Activated CD8-positive, alpha-beta memory T cell treated with anti-CD3 and anti-CD28 coated beads, Interleukin-2, amount 10 ng/mL, durations not matched to agents 7 days and 5 days (primary cell): ENCODE data around the gene GABARAPL2. TPM values are rescaled to one million over a fixed set of nuclear protein-coding genes. Genes with fewer than 3 reads are reported as not detected.
"Not testable (repeated sequence)": the region's sequence is repeated elsewhere in the genome, so short reads cannot be mapped to it uniquely, and the experiment has no call there.

Experiments used
- ATAC-seq: fragments of 150-1000 bp; cut with Tn5 transposase; one replicate; pipeline ENCODE4 v1.10.0; 2021; ENCODE audit warnings: moderate library complexity
- CTCF ChIA-PET: fragments of 350-600 bp; sonication (Branson Sonifier 250); formaldehyde crosslinking; loops from one replicate; lab custom pipeline; 2021; ENCODE audit warnings: antibody characterized with exemption; lab: Charles Lee
- DNase-seq: peaks from one replicate; pipeline ENCODE4 v3.0.0-alpha.2; 2020
- H3K27ac Mint-ChIP-seq: one replicate; pipeline ENCODE4 v1.8.0; 2021; ENCODE audit warnings: mild to moderate bottlenecking, mixed read lengths
- H3K27me3 Mint-ChIP-seq: one replicate; pipeline ENCODE4 v1.8.0; 2021; ENCODE audit warnings: mixed read lengths
- H3K36me3 Mint-ChIP-seq: one replicate; pipeline ENCODE4 v1.8.0; 2021; ENCODE audit warnings: mild to moderate bottlenecking, mixed read lengths
- H3K4me1 Mint-ChIP-seq: one replicate; pipeline ENCODE4 v1.8.0; 2021; ENCODE audit warnings: mixed read lengths
- H3K4me3 Mint-ChIP-seq: one replicate; pipeline ENCODE4 v1.8.0; 2021; ENCODE audit warnings: mild to moderate bottlenecking, moderate library complexity, mixed read lengths
- H3K9me3 Mint-ChIP-seq: one replicate; pipeline ENCODE4 v1.8.0; 2022; ENCODE audit warnings: low read depth, mixed read lengths
- total RNA-seq, 2 experiments: library from RNA; stranded (reverse); gene quantifications; one replicate each; pipeline ENCODE4 v1.2.3, GENCODE V29; 2021

GABARAPL2 gene
- total RNA-seq, 2 experiments from 2014 or later, result 59.9 to 70.8 TPM

DNA sequence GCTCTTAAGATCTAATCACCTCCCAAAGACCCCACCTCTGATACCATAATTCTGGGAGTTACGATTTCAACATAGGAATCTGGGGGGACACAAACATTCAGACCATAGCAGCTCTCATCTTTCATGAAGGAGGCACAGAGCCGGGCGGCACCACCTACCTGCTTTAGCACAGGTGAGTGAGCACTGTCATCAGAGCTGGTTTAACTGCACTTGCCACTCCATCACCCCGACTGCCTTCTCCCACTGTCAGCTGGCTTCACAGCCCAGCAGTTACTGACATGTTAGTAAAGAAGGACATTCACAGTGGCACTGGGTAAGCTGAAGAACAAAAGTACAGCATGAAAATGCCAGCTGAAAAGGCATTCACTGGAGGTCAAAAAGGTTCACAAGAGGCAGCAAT is 22.5 kb downstream of the GABARAPL2 start:
- CTCF ChIA-PET, result no interaction called here
- no peak for DNase-seq

DNA sequence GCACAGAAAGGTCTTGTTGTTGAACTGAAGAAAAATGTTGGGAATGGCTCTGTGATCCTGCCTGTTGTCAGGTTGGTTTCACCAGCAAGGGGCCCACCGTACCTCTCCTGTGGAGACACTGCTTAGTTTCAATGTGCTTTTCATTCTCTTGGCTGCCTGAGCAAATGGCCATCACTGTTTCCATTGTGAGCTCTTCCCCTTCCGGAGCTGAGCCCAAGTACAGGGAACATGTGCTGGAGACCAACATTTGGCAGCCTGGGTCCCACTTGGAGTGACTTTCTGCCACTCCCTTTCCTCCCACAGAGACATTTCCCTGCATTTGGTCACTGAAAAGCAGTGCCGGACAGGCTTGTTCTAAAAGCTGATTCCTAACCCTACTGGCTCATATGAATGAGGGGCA is 23.1 kb downstream of the GABARAPL2 start:
- CTCF ChIA-PET, result no interaction called here
- no peaks in the 10 kb centered on the region for H3K27me3 Mint-ChIP-seq
- no peak for ATAC-seq
- peaks cover 1% of the 10 kb centered on the region for H3K36me3 Mint-ChIP-seq
- no peaks in the 10 kb centered on the region for H3K9me3 Mint-ChIP-seq
- no peak overlapping the region for H3K27ac Mint-ChIP-seq
- H3K4me3 Mint-ChIP-seq, result no peak overlapping the region
- DNase-seq, result no peak
- peaks cover 11% of the 10 kb centered on the region for H3K4me1 Mint-ChIP-seq

More for the DNA sequence above, 22.5 kb downstream of the GABARAPL2 start:
- H3K9me3 Mint-ChIP-seq, result no peaks in the 10 kb centered on the region
- H3K27ac Mint-ChIP-seq, result no peak overlapping the region
- peaks cover 6% of the 10 kb centered on the region for H3K4me1 Mint-ChIP-seq
- H3K36me3 Mint-ChIP-seq, result peaks cover under 1% of the 10 kb centered on the region
- H3K27me3 Mint-ChIP-seq, result no peaks in the 10 kb centered on the region
- no peak overlapping the region for H3K4me3 Mint-ChIP-seq
- ATAC-seq, result no peak

DNA sequence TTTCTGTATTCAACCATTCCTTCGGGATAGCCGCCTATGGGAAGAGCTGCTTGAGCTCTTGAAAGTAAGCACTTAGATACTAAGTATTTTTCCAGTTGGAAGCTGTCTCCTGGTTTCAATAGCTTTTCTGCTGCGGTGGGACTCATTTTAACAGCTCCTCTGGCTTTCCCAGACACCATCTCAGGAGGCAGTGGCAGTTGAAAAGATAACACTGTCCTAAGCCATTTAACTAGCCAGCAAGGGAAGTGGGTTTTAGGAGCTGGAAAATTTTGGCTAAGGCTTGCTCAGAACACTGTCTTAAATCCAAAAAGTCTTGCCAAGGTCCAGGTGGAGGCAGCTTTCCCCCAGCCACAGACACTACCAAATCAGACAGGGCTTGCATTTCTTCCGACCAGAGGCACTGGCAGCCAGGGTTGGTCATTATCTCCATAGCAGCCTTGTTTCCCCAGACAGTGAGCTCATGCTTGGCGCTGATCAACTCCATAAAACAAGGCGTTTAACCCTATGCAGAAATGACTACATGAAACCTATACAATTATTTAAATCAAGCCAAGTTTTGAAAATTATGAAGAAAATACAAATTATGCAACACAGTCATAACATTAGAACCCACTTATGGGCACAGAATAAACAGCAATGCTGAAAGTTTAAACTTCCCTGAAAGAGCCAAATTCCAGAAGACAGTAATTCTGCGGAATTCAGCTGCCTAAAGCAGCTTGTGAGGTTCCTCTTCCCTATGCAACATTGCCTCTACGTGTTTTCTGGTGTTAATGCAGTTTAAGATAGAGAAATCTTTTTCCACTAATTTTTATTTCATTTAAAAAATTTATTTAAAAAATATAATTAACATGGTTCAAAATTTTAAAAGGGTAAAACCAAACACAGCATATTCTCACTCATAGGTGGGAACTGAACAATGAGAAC is 25.0 kb downstream of the GABARAPL2 start:
- Mint-ChIP-seq H3K4me3 (no peak overlapping the region), H3K4me1 (peaks cover 16% of the 10 kb centered on the region), H3K27me3 (no peaks in the 10 kb centered on the region), H3K9me3 (no peaks in the 10 kb centered on the region), H3K36me3 (peaks cover 5% of the 10 kb centered on the region), H3K27ac (no peak overlapping the region)
- DNase-seq (no peak), ATAC-seq (no peak)
- CTCF ChIA-PET, result no interaction called here

DNA sequence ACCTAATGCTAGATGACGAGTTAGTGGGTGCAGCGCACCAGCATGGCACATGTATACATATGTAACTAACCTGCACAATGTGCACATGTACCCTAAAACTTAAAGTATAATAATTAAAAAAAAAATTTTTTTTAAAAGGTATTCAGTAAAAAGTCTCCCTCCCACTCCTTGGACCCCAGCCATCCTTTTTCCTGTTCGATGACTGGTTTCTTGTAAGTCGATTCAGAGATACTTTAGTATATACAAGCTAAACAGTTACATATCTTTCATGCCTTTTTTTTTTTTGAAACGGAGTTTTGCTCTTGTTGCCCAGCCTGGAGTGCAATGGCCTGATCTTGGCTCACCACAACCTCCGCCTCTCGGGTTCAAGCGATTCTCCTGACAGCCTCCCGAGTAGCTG is 25.7 kb downstream of the GABARAPL2 start:
- H3K4me3 Mint-ChIP-seq, H3K9me3 Mint-ChIP-seq, H3K36me3 Mint-ChIP-seq, DNase-seq, H3K27ac Mint-ChIP-seq, CTCF ChIA-PET, ATAC-seq, H3K27me3 Mint-ChIP-seq: not testable (repeated sequence)
- H3K4me1 Mint-ChIP-seq, result peaks cover 16% of the 10 kb centered on the region

DNA sequence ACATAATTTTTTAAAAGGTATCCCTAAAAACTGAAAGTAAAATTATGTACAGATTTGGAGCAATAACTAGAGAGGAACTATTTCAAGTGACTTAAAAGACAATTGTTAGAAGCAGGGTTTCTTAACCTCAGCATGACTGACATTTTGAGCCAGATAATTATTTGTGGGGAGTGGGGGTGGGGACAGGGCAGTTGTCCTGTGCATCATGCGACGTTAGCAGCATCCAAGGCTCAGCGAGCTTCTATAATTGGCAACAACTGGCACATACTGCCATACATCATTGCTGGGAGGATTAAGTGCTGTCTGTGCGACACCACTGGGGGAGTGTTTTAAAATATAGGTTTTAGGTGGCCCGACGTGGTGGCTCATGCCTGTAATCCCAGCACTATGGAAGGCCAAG is 27.1 kb downstream of the GABARAPL2 start:
- Mint-ChIP-seq H3K27ac (no peak overlapping the region), H3K27me3 (no peaks in the 10 kb centered on the region), H3K4me3 (no peak overlapping the region), H3K4me1 (peaks cover 16% of the 10 kb centered on the region), H3K36me3 (peaks cover 19% of the 10 kb centered on the region), H3K9me3 (peaks cover 2% of the 10 kb centered on the region)
- ATAC-seq (no peak), DNase-seq (no peak)
- CTCF ChIA-PET, result interaction anchor here (1.0 kb wide), 1 partner anchor 76 kb away, joined by 3 read pairs; no protein-coding TSS in a partner anchor

DNA sequence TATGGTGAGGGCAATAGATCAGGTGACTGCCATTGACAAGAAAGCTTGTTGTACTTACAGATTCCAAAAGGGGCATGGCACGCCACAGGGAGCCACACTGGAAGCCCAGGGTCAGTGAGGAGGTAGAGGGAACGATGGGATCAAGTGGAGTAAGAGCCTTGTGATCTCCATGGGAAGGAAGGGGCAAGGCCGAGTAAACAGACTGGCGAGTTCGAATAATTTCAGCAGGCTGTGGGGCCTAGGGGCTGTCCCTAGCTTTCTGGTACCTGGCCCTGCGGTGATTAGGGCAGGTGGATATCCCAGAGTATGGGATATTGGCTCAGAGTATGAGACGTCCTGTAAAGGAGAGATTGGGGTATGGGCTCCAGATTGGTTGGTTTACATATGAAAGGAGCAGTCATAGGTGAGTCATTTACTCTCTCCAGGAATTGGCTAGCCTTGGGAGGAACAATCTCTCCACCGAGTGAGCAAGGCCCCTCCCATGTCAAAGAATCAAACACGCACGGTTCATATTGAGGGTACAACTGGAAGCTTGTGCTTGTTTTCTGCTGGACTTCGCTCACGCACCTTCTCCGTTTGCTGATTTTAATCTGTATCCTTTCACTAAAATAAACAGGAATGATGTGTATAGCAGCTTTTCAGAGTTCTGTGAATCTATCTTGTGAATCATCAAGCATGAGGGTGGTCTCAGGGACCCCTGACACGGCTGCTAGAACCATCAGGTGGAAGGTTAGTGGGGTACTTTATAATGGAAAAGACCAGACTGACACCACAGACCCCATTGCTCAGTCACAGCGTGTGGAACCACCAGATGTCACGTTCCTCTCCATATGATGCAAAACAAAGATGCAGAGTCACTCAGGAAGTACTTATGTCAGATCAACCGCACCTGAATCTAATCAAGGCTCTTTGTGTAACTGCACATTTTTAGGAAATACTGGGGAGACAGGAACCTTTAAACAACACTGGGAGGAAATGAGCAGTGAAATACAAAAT is 27.9 kb downstream of the GABARAPL2 start:
- Mint-ChIP-seq H3K4me3 (no peak overlapping the region), H3K4me1 (peaks cover 16% of the 10 kb centered on the region), H3K9me3 (peaks cover 2% of the 10 kb centered on the region), H3K27me3 (no peaks in the 10 kb centered on the region), H3K36me3 (peaks cover 20% of the 10 kb centered on the region), H3K27ac (peak overlapping the region; percentile 27)
- DNase-seq, result peak; percentile 46
- CTCF ChIA-PET, result interaction anchor here (1.0 kb wide), 1 partner anchor 77 kb away, joined by 3 read pairs; no protein-coding TSS in a partner anchor
- peak; percentile 33 for ATAC-seq

DNA sequence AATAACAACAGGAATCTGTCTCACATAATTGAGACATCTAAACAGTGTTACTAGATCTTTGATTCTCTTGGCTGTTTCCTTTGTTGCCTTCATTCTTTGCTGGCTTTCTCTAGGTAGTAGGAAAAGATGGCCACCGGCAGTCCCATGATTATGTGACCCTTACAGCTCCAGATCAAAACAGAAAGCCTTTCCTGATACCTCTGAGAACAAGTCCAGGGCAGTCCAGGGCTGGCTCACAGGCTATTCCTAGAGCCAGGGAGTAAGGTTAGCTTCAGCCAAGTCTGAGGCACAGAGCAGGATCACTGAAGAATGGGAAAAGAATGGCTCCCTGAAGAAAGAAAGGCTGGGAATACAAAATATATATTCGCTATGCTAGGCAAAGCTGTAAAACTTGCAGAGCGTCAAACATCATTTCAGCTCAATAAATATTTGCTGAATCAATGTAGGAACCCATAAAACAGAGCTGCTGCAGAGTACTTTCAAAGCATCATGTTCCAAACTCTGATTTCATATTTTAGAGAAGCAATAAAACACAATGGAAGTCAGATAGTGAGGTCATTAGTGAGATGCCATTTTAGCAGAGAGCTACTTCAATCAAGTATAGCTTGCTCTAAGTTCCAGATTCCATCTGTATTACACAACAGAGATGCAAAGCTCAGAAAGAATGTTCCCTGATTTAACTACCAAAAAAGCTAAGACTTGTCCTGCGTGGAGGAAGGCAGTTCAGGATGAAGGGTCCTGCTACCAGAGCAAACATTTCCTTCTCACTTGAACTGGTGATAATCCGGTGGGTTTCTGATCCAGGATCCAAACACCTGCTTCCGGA is 33.5 kb downstream of the GABARAPL2 start:
- H3K36me3 Mint-ChIP-seq, result peaks cover 67% of the 10 kb centered on the region
- peaks cover 6% of the 10 kb centered on the region for H3K4me1 Mint-ChIP-seq
- peaks cover 10% of the 10 kb centered on the region for H3K9me3 Mint-ChIP-seq
- no peak overlapping the region for H3K27ac Mint-ChIP-seq
- ATAC-seq, result no peak
- no peak overlapping the region for H3K4me3 Mint-ChIP-seq
- no peak for DNase-seq
- CTCF ChIA-PET, result no interaction called here
- no peaks in the 10 kb centered on the region for H3K27me3 Mint-ChIP-seq

DNA sequence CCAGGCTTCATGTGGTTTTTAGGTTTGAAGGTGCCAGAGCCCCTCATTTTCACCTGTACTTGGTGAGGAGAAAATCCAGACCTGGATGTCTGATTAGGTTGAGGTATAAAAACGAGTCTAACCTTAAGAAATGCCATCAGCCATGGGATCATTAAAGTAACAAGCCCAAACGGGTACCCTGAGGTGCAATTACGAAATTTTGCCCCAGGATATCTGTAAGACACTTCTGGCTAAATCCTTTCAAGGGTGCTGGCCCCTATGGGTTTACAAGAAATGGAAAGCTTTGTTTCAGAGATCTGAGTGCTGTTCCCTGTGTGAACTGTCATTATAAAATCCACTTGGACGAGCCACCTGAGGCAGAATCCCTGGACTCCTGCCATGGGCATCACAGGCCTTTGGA is 37.1 kb downstream of the GABARAPL2 start:
- Mint-ChIP-seq H3K27ac (no peak overlapping the region), H3K4me3 (no peak overlapping the region), H3K4me1 (peaks cover 3% of the 10 kb centered on the region), H3K9me3 (peaks cover 8% of the 10 kb centered on the region), H3K27me3 (no peaks in the 10 kb centered on the region), H3K36me3 (peaks cover 73% of the 10 kb centered on the region)
- ATAC-seq (no peak), DNase-seq (no peak)
- CTCF ChIA-PET, result no interaction called here

DNA sequence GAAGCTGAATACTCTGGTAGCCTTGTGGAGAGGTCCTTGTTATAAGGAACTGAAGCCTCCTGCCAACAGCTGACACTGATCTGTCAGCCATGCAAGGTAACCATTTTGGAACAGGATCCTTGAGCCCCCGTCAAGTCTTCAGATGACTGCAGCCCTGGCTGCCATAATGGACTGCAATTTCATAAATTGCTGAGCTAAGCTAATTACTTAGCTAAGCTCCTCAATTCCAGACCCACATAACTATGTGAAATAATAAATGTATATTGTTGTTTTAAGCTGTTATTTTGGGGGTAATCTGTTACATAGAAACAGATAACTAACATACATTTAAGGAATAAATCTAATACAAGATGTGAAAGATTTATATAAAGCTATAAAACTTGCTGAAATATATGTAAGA is 40.3 kb downstream of the GABARAPL2 start:
- CTCF ChIA-PET, result interaction anchor here (1.0 to 1.7 kb wide), 4 partner anchors 11 to 89 kb away, joined by 3 to 7 read pairs (median 6); no protein-coding TSS in a partner anchor

DNA sequence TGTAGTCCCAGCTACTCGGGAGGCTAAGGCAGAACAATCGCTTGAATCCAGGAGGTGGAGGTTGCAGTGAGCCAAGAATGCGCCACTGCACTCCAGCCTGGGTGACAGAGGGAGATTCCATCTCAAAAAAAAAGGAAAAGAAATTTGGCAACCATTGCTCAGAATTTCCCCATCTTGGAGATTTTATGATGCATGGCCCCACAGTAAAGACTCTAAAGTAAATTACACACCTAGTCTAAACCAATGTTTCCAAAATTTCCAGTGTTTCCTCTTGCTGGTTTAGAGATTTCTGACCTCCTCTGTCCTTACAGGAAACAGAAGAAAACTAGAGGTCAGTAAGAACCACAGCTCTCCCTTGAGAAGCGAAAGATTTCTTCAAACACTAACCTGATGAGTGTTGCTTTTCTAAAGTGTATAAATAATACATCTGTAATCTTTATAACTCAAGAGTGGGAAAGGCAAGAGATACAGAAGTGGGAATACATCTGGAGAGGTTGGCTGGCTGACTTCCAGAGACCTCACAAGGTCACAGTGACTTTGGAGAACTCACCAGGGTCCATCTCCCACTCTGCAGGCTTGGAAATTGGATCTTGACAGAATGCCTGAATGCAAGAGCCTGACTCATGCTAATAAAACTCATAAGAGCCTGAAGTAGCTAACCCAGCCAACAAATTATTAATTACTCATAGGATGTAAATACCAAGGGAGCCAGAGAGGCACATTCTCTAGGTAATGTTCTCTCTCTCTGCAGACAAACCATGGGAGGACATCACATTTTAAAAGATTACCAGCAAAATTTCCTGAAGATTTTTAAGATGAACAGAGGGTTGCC is 48.1 kb downstream of the GABARAPL2 start:
- CTCF ChIA-PET, result no interaction called here
- Mint-ChIP-seq H3K4me1 (peaks cover 31% of the 10 kb centered on the region), H3K36me3 (peaks cover 60% of the 10 kb centered on the region), H3K27ac (no peak overlapping the region), H3K4me3 (no peak overlapping the region), H3K9me3 (no peaks in the 10 kb centered on the region), H3K27me3 (no peaks in the 10 kb centered on the region)
- no peak for ATAC-seq
- no peak for DNase-seq

More for the DNA sequence above, 40.3 kb downstream of the GABARAPL2 start:
- no peak for DNase-seq
- Mint-ChIP-seq H3K4me3 (no peak overlapping the region), H3K4me1 (peaks cover 3% of the 10 kb centered on the region), H3K9me3 (peaks cover 8% of the 10 kb centered on the region), H3K36me3 (peaks cover 57% of the 10 kb centered on the region), H3K27me3 (no peaks in the 10 kb centered on the region), H3K27ac (no peak overlapping the region)
- no peak for ATAC-seq

DNA sequence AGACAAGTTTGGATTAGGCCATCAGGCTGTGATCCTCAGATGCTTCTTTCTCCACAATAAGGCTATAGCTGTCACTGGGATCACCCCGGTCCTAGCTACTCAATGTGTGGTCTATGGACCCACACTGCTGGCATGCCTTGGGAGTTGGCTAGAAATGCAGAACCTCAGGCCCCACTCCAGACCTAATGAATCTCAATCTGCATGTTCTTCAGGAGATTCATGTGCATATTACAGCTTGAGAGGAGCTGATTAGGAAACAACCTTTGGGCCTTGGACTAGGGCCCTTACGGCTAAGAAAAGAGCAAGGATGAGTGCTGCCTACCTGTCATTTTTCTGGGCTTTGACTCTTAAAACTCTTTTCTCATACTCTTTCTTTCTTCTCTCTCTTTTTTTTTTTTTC is 49.4 kb downstream of the GABARAPL2 start:
- Mint-ChIP-seq H3K4me3 (no peak overlapping the region), H3K27ac (peak overlapping the region; percentile 89), H3K36me3 (peaks cover 63% of the 10 kb centered on the region), H3K4me1 (peaks cover 39% of the 10 kb centered on the region), H3K27me3 (no peaks in the 10 kb centered on the region), H3K9me3 (no peaks in the 10 kb centered on the region)
- CTCF ChIA-PET, result interaction anchor here (0.6 to 1.6 kb wide), 4 partner anchors 34 to 416 kb away, joined by 3 to 5 read pairs (median 4); partner anchors contain the start of gene GABARAPL2
- ATAC-seq, result no peak
- DNase-seq, result no peak
